Brain microvascular endothelial cell (primary cell): ENCODE data around the gene KCTD3.

ENCODE experiments used
- DNase-seq: peaks from one replicate; pipeline ENCODE4 v3.0.0-alpha.2; 2020
- H3K27ac ChIP-seq: fragments of 250-450 bp; sonication (Bioruptor Pico); 2 replicates; pipeline ENCODE4 v1.5.1; 2020; ENCODE audit warnings: mild to moderate bottlenecking, moderate library complexity
- H3K27me3 ChIP-seq: fragments of 250-450 bp; sonication (Bioruptor Pico); replicated peaks from 2 replicates; pipeline ENCODE4 v1.5.1; 2020; ENCODE audit warnings: mild to moderate bottlenecking
- H3K36me3 ChIP-seq: fragments of 250-450 bp; sonication (Bioruptor Pico); replicated peaks from 2 replicates; pipeline ENCODE4 v1.5.1; 2020; ENCODE audit warnings: mild to moderate bottlenecking
- H3K4me3 ChIP-seq: 2 replicates; pipeline ENCODE4 v1.5.1; 2011; ENCODE audit warnings: low read depth, mild to moderate bottlenecking, control low read depth, low read length, moderate library complexity
- in situ Hi-C: cut with HindIII; loops from 2 replicates; pipeline ENCODE4 v1.10.0; 2017; ENCODE audit warnings: low sequenced_read_pairs, low pct_ligation_motif_present
- TF ChIP-seq, protein P1 (sequence below): IDR thresholded peaks from 2 replicates; pipeline ENCODE4 v1.5.1; 2011; ENCODE audit warnings: low read depth, mild to moderate bottlenecking, moderate library complexity, low read length, control low read depth, inconsistent platforms; ENCODE audit errors: missing control alignments

Gene KCTD3

DNA sequence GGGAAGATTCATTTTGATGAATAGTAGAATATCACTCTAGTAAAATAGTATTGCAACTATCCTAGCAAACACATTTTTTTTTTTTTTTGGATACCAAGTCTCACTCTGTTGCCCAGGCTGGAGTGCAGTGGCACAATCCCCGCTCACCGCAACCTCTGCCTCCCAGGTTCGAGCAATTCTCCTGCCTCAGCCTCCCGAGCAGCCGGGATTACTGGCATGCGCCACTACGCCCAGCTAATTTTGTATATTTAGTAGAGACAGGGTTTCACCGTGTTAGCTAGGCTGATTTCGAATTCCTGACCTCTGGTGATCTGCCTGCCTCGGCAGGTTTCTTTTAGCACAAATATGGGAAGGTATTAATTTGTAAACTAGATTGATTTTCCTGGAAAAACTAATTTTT, 33.8 kb downstream of the KCTD3 start:
- Histone ChIP-seq H3K4me3 (no peak overlapping the region), H3K27ac (no peak overlapping the region), H3K36me3 (no peaks in the 10 kb centered on the region), H3K27me3 (no peaks in the 10 kb centered on the region)
- in situ Hi-C loops, result no loop called here
- TF ChIP-seq, protein P1, sequence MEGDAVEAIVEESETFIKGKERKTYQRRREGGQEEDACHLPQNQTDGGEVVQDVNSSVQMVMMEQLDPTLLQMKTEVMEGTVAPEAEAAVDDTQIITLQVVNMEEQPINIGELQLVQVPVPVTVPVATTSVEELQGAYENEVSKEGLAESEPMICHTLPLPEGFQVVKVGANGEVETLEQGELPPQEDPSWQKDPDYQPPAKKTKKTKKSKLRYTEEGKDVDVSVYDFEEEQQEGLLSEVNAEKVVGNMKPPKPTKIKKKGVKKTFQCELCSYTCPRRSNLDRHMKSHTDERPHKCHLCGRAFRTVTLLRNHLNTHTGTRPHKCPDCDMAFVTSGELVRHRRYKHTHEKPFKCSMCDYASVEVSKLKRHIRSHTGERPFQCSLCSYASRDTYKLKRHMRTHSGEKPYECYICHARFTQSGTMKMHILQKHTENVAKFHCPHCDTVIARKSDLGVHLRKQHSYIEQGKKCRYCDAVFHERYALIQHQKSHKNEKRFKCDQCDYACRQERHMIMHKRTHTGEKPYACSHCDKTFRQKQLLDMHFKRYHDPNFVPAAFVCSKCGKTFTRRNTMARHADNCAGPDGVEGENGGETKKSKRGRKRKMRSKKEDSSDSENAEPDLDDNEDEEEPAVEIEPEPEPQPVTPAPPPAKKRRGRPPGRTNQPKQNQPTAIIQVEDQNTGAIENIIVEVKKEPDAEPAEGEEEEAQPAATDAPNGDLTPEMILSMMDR, result no peak
- DNase-seq, result no peak

DNA sequence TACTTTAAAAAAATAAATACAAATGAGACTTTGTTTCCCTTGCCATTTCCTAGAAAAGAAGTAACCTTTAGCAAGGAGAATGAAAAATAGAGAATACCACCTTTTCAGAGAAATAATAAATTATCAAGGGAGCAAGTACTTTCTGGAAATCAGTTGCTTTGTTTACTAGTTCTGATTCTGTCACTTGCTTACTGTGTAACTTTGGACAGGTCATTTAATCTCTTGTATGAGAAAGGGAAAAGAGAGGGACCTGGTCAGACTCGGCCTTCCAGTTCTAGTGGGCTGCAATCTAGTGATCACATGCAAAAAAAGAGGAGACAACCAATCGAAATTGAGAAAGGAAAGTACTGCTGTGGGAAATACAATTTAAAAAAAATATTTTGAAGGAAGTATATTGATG, 34.2 kb downstream of the KCTD3 start:
- Histone ChIP-seq H3K27ac (no peak overlapping the region), H3K27me3 (no peaks in the 10 kb centered on the region), H3K4me3 (no peak overlapping the region), H3K36me3 (no peaks in the 10 kb centered on the region)
- in situ Hi-C loops, result no loop called here
- no peak for DNase-seq
- TF ChIP-seq, protein P1, result no peak

DNA sequence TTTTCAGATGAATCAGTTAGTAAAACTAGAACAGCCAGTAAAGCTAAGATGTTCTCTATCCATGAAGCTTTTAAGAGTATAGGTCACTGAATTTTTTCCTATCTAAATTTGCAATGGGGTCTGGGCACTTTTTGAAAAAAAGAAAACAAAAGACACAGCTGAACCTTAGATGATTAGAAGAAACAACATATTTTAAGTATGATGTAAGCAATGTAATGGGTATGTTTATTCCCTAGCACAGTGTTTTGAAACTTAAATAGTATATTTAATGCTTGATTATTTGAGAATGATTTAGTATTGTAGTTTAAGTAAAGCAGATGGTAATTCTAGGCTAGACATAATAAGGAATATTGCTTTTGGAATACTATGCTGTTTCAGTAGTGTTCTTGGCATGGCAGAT, 36.2 kb downstream of the KCTD3 start:
- Histone ChIP-seq H3K27ac (no peak overlapping the region), H3K27me3 (no peaks in the 10 kb centered on the region), H3K4me3 (no peak overlapping the region), H3K36me3 (no peaks in the 10 kb centered on the region)
- TF ChIP-seq, protein P1, result no peak
- in situ Hi-C loops, result no loop called here
- DNase-seq, result no peak

DNA sequence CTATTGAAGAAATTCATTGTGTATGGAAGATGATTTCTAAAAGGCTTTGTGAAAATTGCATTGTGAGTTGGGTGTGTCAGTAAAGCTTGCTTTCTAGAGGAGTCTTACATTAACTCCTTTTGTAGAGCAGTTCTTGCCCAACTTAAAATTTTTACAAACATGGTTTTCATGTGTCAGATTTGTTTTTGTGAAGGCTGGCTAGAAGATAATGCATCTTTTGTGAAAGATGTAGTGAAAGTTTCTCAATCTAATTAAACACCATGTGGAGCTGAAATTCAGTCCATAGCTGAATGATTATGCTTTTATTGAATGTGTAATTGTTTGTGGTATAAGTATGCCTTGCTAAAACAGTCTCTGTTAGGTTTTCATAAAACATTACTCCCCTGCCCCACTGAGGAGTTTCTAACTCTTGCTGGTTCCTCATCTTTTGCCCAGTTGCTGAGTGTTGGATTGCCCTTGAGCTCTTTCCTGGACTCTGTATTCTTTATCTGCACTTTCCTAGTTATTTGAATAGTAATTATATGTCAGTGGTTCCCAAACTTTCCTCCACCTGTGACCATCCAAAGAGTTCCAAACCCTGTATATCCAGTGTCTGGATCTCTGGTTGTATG, 38.0 kb downstream of the KCTD3 start:
- Histone ChIP-seq H3K27me3 (no peaks in the 10 kb centered on the region), H3K27ac (no peak overlapping the region), H3K4me3 (no peak overlapping the region), H3K36me3 (peaks cover 6% of the 10 kb centered on the region)
- in situ Hi-C loops, result no loop called here
- TF ChIP-seq, protein P1, result no peak
- no peak for DNase-seq

DNA sequence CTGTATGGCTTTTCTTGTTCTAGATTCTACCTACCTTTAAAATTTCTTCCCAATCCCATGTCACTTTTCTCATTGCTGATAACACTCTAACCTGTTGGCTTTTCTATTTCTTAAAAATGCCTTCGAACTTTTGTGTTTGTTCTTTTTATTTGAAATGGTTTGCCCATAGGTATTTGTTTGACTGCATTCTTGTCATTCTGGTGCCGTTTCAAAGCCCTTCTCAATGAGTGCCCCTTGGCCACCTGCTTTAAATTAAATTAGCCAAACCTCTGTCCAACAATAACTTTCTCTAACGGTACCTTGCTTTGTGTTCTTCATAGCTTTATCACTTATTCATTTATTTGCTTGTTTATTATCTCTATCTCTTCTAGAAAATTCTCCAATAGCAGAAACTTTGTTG, 38.9 kb downstream of the KCTD3 start:
- TF ChIP-seq, protein P1, result no peak
- H3K36me3 ChIP-seq, result peaks cover 6% of the 10 kb centered on the region
- no peak overlapping the region for H3K27ac ChIP-seq
- no peak for DNase-seq
- H3K27me3 ChIP-seq, result no peaks in the 10 kb centered on the region
- in situ Hi-C loops, result no loop called here
- H3K4me3 ChIP-seq, result no peak overlapping the region

DNA sequence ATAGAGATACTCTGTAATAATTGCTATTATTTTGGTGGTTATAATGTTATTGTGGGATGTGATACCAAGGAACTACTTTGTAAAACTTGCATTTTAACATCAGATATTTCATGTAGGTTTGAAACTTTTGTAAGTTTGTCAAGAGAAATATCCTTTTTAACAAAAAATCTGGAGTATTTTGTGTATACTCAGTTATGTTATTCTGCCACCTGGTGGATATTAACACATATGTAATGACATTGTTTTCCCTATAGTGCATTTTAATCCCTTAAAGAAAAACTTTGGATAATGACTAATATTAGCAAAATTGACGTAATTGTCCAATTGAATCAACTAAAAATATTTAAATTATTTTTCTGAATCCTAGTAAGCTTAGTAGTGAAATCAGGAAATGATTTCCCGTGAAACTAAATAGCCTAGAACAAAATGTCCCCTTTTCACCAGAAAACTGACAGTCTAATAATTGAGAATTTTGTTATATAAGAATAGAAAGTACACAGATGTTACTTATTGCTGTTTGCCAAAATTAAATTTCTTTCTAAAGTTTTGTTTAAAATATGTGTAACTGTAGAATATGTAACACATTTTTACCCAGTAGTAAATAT, 39.6 kb downstream of the KCTD3 start:
- Histone ChIP-seq H3K27ac (no peak overlapping the region), H3K27me3 (no peaks in the 10 kb centered on the region), H3K36me3 (peaks cover 6% of the 10 kb centered on the region), H3K4me3 (no peak overlapping the region)
- in situ Hi-C loops, result no loop called here
- DNase-seq, result no peak
- TF ChIP-seq, protein P1, result peak; percentile 15
